GM12891 (cell line): ENCODE data around the gene ESRRG.

Experiments used
- POLR2A ChIP-seq: IDR thresholded peaks from 2 replicates; pipeline ENCODE4 v1.6.1; 2011; ENCODE audit warnings: low read depth, low read length, control low read depth
- POLR2AphosphoS5 ChIP-seq: IDR thresholded peaks from 2 replicates; pipeline ENCODE4 v1.6.1; 2011; ENCODE audit warnings: low read depth, low read length, control low read depth

- TF ChIP-seq POLR2A (no peak), POLR2AphosphoS5 (no peak)
These were observed 32.6 kb downstream of the ESRRG start for GRCh38 chr1:216690603-216691002.
